Fibroblast of lung (primary cell): ENCODE data around the gene PLA2G4F.

Experiments used
- EZH2 ChIP-seq: IDR thresholded peaks from 2 replicates; pipeline ENCODE4 v1.5.1; 2012; ENCODE audit warnings: low read length, control low read depth, mild to moderate bottlenecking; ENCODE audit errors: missing control alignments
- TF ChIP-seq, protein P1 (sequence below), 2 donors: IDR thresholded peaks in 1 of 2; conservative IDR thresholded peaks in 1 of 2; 1 replicate in 1 of 2; 2 replicates in 1 of 2; pipeline ENCODE4 v1.5.1; 2011 to 2012; ENCODE audit warnings: low read length in 2 of 2, control low read depth in 1 of 2, inconsistent platforms in 1 of 2, low read depth in 1 of 2, mild to moderate bottlenecking in 1 of 2

- TF ChIP-seq EZH2 = no peak
- TF ChIP-seq, protein P1, sequence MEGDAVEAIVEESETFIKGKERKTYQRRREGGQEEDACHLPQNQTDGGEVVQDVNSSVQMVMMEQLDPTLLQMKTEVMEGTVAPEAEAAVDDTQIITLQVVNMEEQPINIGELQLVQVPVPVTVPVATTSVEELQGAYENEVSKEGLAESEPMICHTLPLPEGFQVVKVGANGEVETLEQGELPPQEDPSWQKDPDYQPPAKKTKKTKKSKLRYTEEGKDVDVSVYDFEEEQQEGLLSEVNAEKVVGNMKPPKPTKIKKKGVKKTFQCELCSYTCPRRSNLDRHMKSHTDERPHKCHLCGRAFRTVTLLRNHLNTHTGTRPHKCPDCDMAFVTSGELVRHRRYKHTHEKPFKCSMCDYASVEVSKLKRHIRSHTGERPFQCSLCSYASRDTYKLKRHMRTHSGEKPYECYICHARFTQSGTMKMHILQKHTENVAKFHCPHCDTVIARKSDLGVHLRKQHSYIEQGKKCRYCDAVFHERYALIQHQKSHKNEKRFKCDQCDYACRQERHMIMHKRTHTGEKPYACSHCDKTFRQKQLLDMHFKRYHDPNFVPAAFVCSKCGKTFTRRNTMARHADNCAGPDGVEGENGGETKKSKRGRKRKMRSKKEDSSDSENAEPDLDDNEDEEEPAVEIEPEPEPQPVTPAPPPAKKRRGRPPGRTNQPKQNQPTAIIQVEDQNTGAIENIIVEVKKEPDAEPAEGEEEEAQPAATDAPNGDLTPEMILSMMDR (conservative IDR thresholded peaks at IDR 0.05 in 1 of 2, IDR thresholded peaks at IDR 0.05 in 1 of 2; ENCODE audit: low read depth in 1 of 2, low read length in 2 of 2) = no peak
Measured at GRCh38 chr15:42135351-42135750, 21.1 kb downstream of the PLA2G4F start.
